Thyroid gland (tissue), 4 donors: ENCODE results near the gene CAGE1. TPM values are rescaled to one million over a fixed set of nuclear protein-coding genes. Genes with fewer than 3 reads are reported as not detected.

Experiments used
- DNase-seq, 2 donors: peaks; one replicate each; pipeline ENCODE4 v3.0.0-alpha.2; 2019
- H3K27ac ChIP-seq, 3 donors: fragments of 200-600 bp; sonication (generic); 1 replicate in 2 of 3; 2 replicates in 1 of 3; pipeline ENCODE4 v1.5.1; 2016 to 2019; ENCODE audit warnings: mild to moderate bottlenecking in 1 of 3, moderate library complexity in 1 of 3
- H3K27me3 ChIP-seq: fragments of 200-600 bp; sonication (generic); one replicate; pipeline ENCODE4 v1.5.1; 2019
- H3K36me3 ChIP-seq, 2 donors: fragments of 200-600 bp; sonication (generic); one replicate each; pipeline ENCODE4 v1.5.1; 2016 to 2019
- H3K4me1 ChIP-seq, 2 donors: fragments of 200-600 bp; sonication (generic); one replicate each; pipeline ENCODE4 v1.5.1; 2017 to 2019
- H3K4me3 ChIP-seq, 3 donors: fragments of 200-600 bp; sonication (generic); replicated peaks in 1 of 3; 1 replicate in 2 of 3; 2 replicates in 1 of 3; pipeline ENCODE4 v1.5.1; 2016; ENCODE audit warnings: mild to moderate bottlenecking in 1 of 3
- H3K9me3 ChIP-seq: fragments of 200-600 bp; sonication (generic); one replicate; pipeline ENCODE4 v1.5.1; 2017
- POLR2A ChIP-seq, 2 donors: fragments of 450-650 bp; IDR thresholded peaks; one replicate each; pipeline ENCODE4 v1.6.1; 2017; ENCODE audit warnings: antibody characterized with exemption in 2 of 2, mild to moderate bottlenecking in 2 of 2, moderate library complexity in 1 of 2
- WGBS, 2 donors: methylation state at CpG; one replicate each; pipeline ENCODE4 v1.1.5; 2017; 5-methylcytosine and 5-hydroxymethylcytosine counted together
- intact Hi-C: fragments of 100-400 bp; cut with DNase I; formaldehyde crosslinking; loops from one replicate; pipeline ENCODE4 v1.15.1; 2023
- total RNA-seq, 4 donors: library from RNA; depleted of rRNA; stranded (reverse); fragments of >200 nt; gene quantifications; one replicate each; pipeline ENCODE4 v1.2.3, GENCODE V29; 2016
- TF ChIP-seq, protein P1 (sequence below), 6 experiments: fragments of 200-600 bp in 3 of 6; fragments of 450-650 bp in 3 of 6; sonication (generic) in 3 of 6; IDR thresholded peaks; one replicate each; pipeline ENCODE4 v1.5.1; 2016 to 2019; ENCODE audit warnings: antibody characterized with exemption in 6 of 6, mild to moderate bottlenecking in 2 of 6, inconsistent platforms in 1 of 6, moderate library complexity in 1 of 6

Gene CAGE1
- total RNA-seq, 4 donors from 2014 or later, result 0.20 TPM; not detected in 3

DNA sequence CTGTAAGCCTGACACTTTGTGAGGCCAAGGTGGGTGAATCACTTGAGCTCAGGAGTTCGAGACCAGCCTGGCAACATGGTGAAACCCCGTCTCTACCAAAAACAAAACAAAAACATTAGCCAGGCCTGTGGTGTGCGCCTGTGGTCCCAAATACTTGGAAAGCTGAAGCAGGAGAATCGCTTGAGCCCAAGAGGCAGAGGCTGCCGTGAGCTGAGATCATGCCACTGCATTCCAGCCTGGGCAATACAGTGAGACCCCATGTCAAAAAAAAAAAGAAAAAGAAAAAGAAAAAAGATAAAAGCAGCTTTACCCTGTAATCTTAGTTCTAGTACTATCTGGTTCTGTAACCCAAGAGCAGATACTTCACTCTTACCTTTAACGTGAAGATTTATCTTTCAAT, 104.1 kb downstream of the CAGE1 start:
- no peak for TF ChIP-seq POLR2A (IDR thresholded peaks at IDR 0.05)
- TF ChIP-seq, protein P1, sequence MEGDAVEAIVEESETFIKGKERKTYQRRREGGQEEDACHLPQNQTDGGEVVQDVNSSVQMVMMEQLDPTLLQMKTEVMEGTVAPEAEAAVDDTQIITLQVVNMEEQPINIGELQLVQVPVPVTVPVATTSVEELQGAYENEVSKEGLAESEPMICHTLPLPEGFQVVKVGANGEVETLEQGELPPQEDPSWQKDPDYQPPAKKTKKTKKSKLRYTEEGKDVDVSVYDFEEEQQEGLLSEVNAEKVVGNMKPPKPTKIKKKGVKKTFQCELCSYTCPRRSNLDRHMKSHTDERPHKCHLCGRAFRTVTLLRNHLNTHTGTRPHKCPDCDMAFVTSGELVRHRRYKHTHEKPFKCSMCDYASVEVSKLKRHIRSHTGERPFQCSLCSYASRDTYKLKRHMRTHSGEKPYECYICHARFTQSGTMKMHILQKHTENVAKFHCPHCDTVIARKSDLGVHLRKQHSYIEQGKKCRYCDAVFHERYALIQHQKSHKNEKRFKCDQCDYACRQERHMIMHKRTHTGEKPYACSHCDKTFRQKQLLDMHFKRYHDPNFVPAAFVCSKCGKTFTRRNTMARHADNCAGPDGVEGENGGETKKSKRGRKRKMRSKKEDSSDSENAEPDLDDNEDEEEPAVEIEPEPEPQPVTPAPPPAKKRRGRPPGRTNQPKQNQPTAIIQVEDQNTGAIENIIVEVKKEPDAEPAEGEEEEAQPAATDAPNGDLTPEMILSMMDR (IDR thresholded peaks at IDR 0.05), result no peak
- intact Hi-C loops, result no loop called here
- Histone ChIP-seq H3K4me3 (no peak overlapping the region), H3K36me3 (peaks cover 15 to 18% of the 10 kb centered on the region in 2 donors), H3K9me3 (no peaks in the 10 kb centered on the region), H3K4me1 (no peaks in the 10 kb centered on the region), H3K27ac (no peak overlapping the region), H3K27me3 (no peaks in the 10 kb centered on the region)
- DNase-seq, result no peak
- WGBS, 2 donors, result 89% methylated on average over 6 of the region's 6 CpGs

GRCh38 chr6:7283676-7284075, 105.9 kb downstream of the CAGE1 start:
- H3K4me1 ChIP-seq, result peaks cover 5 to 6% of the 10 kb centered on the region in 2 donors
- peak in 1 of 2 donors; percentile 58 for DNase-seq
- no peak overlapping the region for H3K27ac ChIP-seq
- H3K9me3 ChIP-seq, result no peaks in the 10 kb centered on the region
- 41 to 68% methylated on average over 2 of the region's 2 CpGs for WGBS, 2 donors
- no peak overlapping the region for H3K4me3 ChIP-seq
- peaks cover 4 to 15% of the 10 kb centered on the region in 2 donors for H3K36me3 ChIP-seq
- intact Hi-C loops, result no loop called here
- no peaks in the 10 kb centered on the region for H3K27me3 ChIP-seq
- TF ChIP-seq, protein P1 (IDR thresholded peaks at IDR 0.05), result no peak
- TF ChIP-seq POLR2A (IDR thresholded peaks at IDR 0.05), result no peak

GRCh38 chr6:7282097-7282906, 107.2 kb downstream of the CAGE1 start:
- 80 to 88% methylated on average over 10 of the region's 10 CpGs for WGBS, 2 donors
- H3K27me3 ChIP-seq, result no peaks in the 10 kb centered on the region
- H3K9me3 ChIP-seq, result no peaks in the 10 kb centered on the region
- H3K4me3 ChIP-seq, result no peak overlapping the region
- peaks cover 0 to 4% of the 10 kb centered on the region in 2 donors for H3K36me3 ChIP-seq
- TF ChIP-seq POLR2A (IDR thresholded peaks at IDR 0.05), result no peak
- TF ChIP-seq, protein P1 (IDR thresholded peaks at IDR 0.05), result no peak
- intact Hi-C loops, result no loop called here
- peaks cover 16 to 17% of the 10 kb centered on the region in 2 donors for H3K4me1 ChIP-seq
- DNase-seq, result no peak
- no peak overlapping the region for H3K27ac ChIP-seq

Other genes starting within 250 kb of the CAGE1 start
- 100 to 1,000 TPM in 1 of 4 donors, 10 to 100 TPM in 3; 55.9 to 113 (median 74.8) TPM for gene SSR1, start 76.5 kb downstream of the CAGE1 start, total RNA-seq
- gene RIOK1, start 66 bp upstream of the CAGE1 start, total RNA-seq, result 10 to 100 TPM; 11.3 to 17.5 (median 15.8) TPM
- 100 to 1,000 TPM; 122 to 176 (median 145) TPM for gene DSP, start 151.9 kb upstream of the CAGE1 start, total RNA-seq
- gene SNRNP48, start 200.5 kb upstream of the CAGE1 start, total RNA-seq, result 10 to 100 TPM; 11.2 to 28.8 (median 20.1) TPM